ENCODE data around the gene FBXO22. TPM values are rescaled to one million over a fixed set of nuclear protein-coding genes. Genes with fewer than 3 reads are reported as not detected.

Gene FBXO22
- total RNA-seq, 4 donors from 2014 or later: 8.3 to 21.4 (median 19.4) TPM

- Histone ChIP-seq H3K36me3 (no peaks in the 10 kb centered on the region), H3K27ac (no peak overlapping the region), H3K4me3 (no peak overlapping the region), H3K27me3 (no peaks in the 10 kb centered on the region), H3K9me3 (no peaks in the 10 kb centered on the region), H3K4me1 (no peaks in the 10 kb centered on the region)
- TF ChIP-seq CTCF (IDR thresholded peaks at IDR 0.05) (no peak), POLR2A (IDR thresholded peaks at IDR 0.05) (no peak)
- DNase-seq: no peak
Observed at GRCh38 chr15:75943713-75944215, 40.1 kb downstream of the FBXO22 start.

- H3K4me3 ChIP-seq: no peak overlapping the region
- H3K4me1 ChIP-seq: no peaks in the 10 kb centered on the region
- no peaks in the 10 kb centered on the region for H3K9me3 ChIP-seq
- H3K27me3 ChIP-seq: no peaks in the 10 kb centered on the region
- no peaks in the 10 kb centered on the region for H3K36me3 ChIP-seq
- TF ChIP-seq POLR2A (IDR thresholded peaks at IDR 0.05) (no peak), CTCF (IDR thresholded peaks at IDR 0.05) (no peak)
- DNase-seq: no peak
- H3K27ac ChIP-seq: no peak overlapping the region
Observed at GRCh38 chr15:75945953-75946352, 42.3 kb downstream of the FBXO22 start.

- Histone ChIP-seq H3K27me3 (no peaks in the 10 kb centered on the region), H3K4me1 (no peaks in the 10 kb centered on the region), H3K36me3 (no peaks in the 10 kb centered on the region), H3K9me3 (no peaks in the 10 kb centered on the region), H3K4me3 (no peak overlapping the region), H3K27ac (no peak overlapping the region)
- TF ChIP-seq POLR2A (IDR thresholded peaks at IDR 0.05) (no peak), CTCF (IDR thresholded peaks at IDR 0.05) (no peak)
- DNase-seq: no peak
Observed at GRCh38 chr15:75947092-75947491, 43.4 kb downstream of the FBXO22 start.

GRCh38 chr15:75948761-75949296 lies 45.2 kb downstream of the FBXO22 start:
- TF ChIP-seq POLR2A (IDR thresholded peaks at IDR 0.05) (no peak), CTCF (IDR thresholded peaks at IDR 0.05) (no peak)
- Histone ChIP-seq H3K27ac (no peak overlapping the region), H3K4me3 (no peak overlapping the region), H3K4me1 (no peaks in the 10 kb centered on the region), H3K36me3 (no peaks in the 10 kb centered on the region), H3K27me3 (no peaks in the 10 kb centered on the region), H3K9me3 (no peaks in the 10 kb centered on the region)
- DNase-seq: no peak

- Histone ChIP-seq H3K4me1 (no peaks in the 10 kb centered on the region), H3K27me3 (no peaks in the 10 kb centered on the region), H3K36me3 (no peaks in the 10 kb centered on the region), H3K4me3 (no peak overlapping the region), H3K9me3 (no peaks in the 10 kb centered on the region), H3K27ac (no peak overlapping the region)
- TF ChIP-seq CTCF (IDR thresholded peaks at IDR 0.05) (no peak), POLR2A (IDR thresholded peaks at IDR 0.05) (no peak)
- DNase-seq: no peak
Observed at GRCh38 chr15:75952525-75952924, 48.8 kb downstream of the FBXO22 start.

- no peak overlapping the region for H3K4me3 ChIP-seq
- H3K9me3 ChIP-seq: no peaks in the 10 kb centered on the region
- no peak for DNase-seq
- H3K4me1 ChIP-seq: no peaks in the 10 kb centered on the region
- H3K27ac ChIP-seq: no peak overlapping the region
- no peaks in the 10 kb centered on the region for H3K36me3 ChIP-seq
- TF ChIP-seq CTCF (IDR thresholded peaks at IDR 0.05): no peak
- TF ChIP-seq POLR2A (IDR thresholded peaks at IDR 0.05): no peak
- no peaks in the 10 kb centered on the region for H3K27me3 ChIP-seq
Observed at GRCh38 chr15:75955720-75956119, 52.0 kb downstream of the FBXO22 start.

All from Peyer's patch (tissue), 4 donors.